Breast epithelium (tissue), 4 donors: ENCODE data around the gene PIGR. TPM values are rescaled to one million over a fixed set of nuclear protein-coding genes. Genes with fewer than 3 reads are reported as not detected.
A peak's percentile ranks its signal among the peaks of the same experiment; 100 is the strongest.
"Not testable (repeated sequence)": the region's sequence is repeated elsewhere in the genome, so short reads cannot be mapped to it uniquely, and the experiment has no call there.

Experiments used
- DNase-seq, 2 donors: peaks; one replicate each; pipeline ENCODE4 v3.0.0-alpha.2; 2019; ENCODE audit warnings: low spot score in 2 of 2
- H3K27ac ChIP-seq, 2 donors: fragments of 200-600 bp; sonication (generic) in 1 of 2; one replicate each; pipeline ENCODE4 v1.5.1; 2016 to 2019; ENCODE audit warnings: mild to moderate bottlenecking in 1 of 2
- H3K27me3 ChIP-seq, 2 donors: fragments of 200-600 bp; sonication (generic) in 1 of 2; one replicate each; pipeline versions ENCODE4 v1.5.1 to v1.6.0; 2017 to 2019; ENCODE audit warnings: control low read depth in 1 of 2, mild to moderate bottlenecking in 1 of 2
- H3K36me3 ChIP-seq: fragments of 200-600 bp; one replicate; pipeline ENCODE4 v1.5.1; 2019
- H3K4me1 ChIP-seq, 2 donors: fragments of 200-600 bp; sonication (generic); one replicate each; pipeline ENCODE4 v1.5.1; 2016 to 2019; ENCODE audit warnings: control low read depth in 1 of 2
- H3K4me3 ChIP-seq, 3 donors: fragments of 200-600 bp; sonication (generic); 1 replicate in 2 of 3; 2 replicates in 1 of 3; pipeline ENCODE4 v1.5.1; 2016 to 2019; ENCODE audit warnings: mild to moderate bottlenecking in 3 of 3, moderate library complexity in 2 of 3
- H3K9me3 ChIP-seq, 2 donors: fragments of 200-600 bp; sonication (generic) in 1 of 2; one replicate each; pipeline ENCODE4 v1.5.1; 2016 to 2019; ENCODE audit warnings: control low read depth in 1 of 2
- CTCF ChIP-seq, 3 donors: fragments of 450-650 bp; IDR thresholded peaks; one replicate each; pipeline ENCODE4 v1.5.1; 2016 to 2017; ENCODE audit warnings: antibody characterized with exemption in 3 of 3, mild to moderate bottlenecking in 3 of 3, moderate library complexity in 3 of 3
- POLR2A ChIP-seq: fragments of 450-650 bp; IDR thresholded peaks from one replicate; pipeline ENCODE4 v1.6.1; 2016; ENCODE audit warnings: antibody characterized with exemption, mild to moderate bottlenecking, moderate library complexity
- POLR2AphosphoS5 ChIP-seq, 3 donors: sonication (generic); formaldehyde crosslinking; IDR thresholded peaks; one replicate each; pipeline ENCODE4 v1.6.1; 2017; ENCODE audit warnings: antibody characterized with exemption in 3 of 3
- intact Hi-C: fragments of 100-400 bp; cut with DNase I; formaldehyde crosslinking; loops from one replicate; pipeline ENCODE4 v1.15.1; 2023; ENCODE audit warnings: low total_unique reads
- total RNA-seq, 3 donors: library from RNA; depleted of rRNA; stranded (reverse); fragments of >200 nt; gene quantifications; one replicate each; pipeline ENCODE4 v1.1.0, GENCODE V29; 2016

PIGR gene
- total RNA-seq, 3 donors from 2014 or later, result 0.16 to 205 (median 123) TPM

GRCh38 chr1:206930210-206930798 is 16.0 kb downstream of the PIGR start:
- Histone ChIP-seq H3K4me3 (no peak overlapping the region), H3K27me3 (no peaks in the 10 kb centered on the region), H3K9me3 (no peaks in the 10 kb centered on the region), H3K27ac (peak overlapping the region; percentile 12 to 26), H3K36me3 (no peaks in the 10 kb centered on the region), H3K4me1 (no peaks in the 10 kb centered on the region)
- intact Hi-C loops, result no loop called here
- TF ChIP-seq POLR2A (no peak), POLR2AphosphoS5 (IDR thresholded peaks at IDR 0.05) (no peak), CTCF (IDR thresholded peaks at IDR 0.05) (no peak)
- no peak for DNase-seq

- H3K4me3 ChIP-seq, result no peak overlapping the region
- no peaks in the 10 kb centered on the region for H3K27me3 ChIP-seq
- no peaks in the 10 kb centered on the region for H3K4me1 ChIP-seq
- H3K27ac ChIP-seq, result no peak overlapping the region
- no peaks in the 10 kb centered on the region for H3K36me3 ChIP-seq
- no peaks in the 10 kb centered on the region for H3K9me3 ChIP-seq
- intact Hi-C loops, result no loop called here
- DNase-seq, result no peak
- TF ChIP-seq CTCF (IDR thresholded peaks at IDR 0.05) (no peak), POLR2AphosphoS5 (IDR thresholded peaks at IDR 0.05) (no peak), POLR2A (no peak)
Observed at GRCh38 chr1:206929524-206929923, 16.7 kb downstream of the PIGR start.

- Histone ChIP-seq H3K27me3 (no peaks in the 10 kb centered on the region), H3K4me3 (no peak overlapping the region), H3K9me3 (no peaks in the 10 kb centered on the region), H3K27ac (no peak overlapping the region), H3K36me3 (no peaks in the 10 kb centered on the region), H3K4me1 (no peaks in the 10 kb centered on the region)
- no peak for DNase-seq
- intact Hi-C loops, result no loop called here
- TF ChIP-seq CTCF (IDR thresholded peaks at IDR 0.05), result no peak
- TF ChIP-seq POLR2AphosphoS5 (IDR thresholded peaks at IDR 0.05), result no peak
- no peak for TF ChIP-seq POLR2A
Observed at GRCh38 chr1:206926286-206926685, 20.0 kb downstream of the PIGR start.

- H3K4me1 ChIP-seq, result no peaks in the 10 kb centered on the region
- H3K4me3 ChIP-seq, result no peak overlapping the region
- H3K27me3 ChIP-seq, result no peaks in the 10 kb centered on the region
- H3K9me3 ChIP-seq, result no peaks in the 10 kb centered on the region
- no peak for DNase-seq
- no peaks in the 10 kb centered on the region for H3K36me3 ChIP-seq
- intact Hi-C loops, result no loop called here
- H3K27ac ChIP-seq, result no peak overlapping the region
- TF ChIP-seq POLR2A (no peak), POLR2AphosphoS5 (IDR thresholded peaks at IDR 0.05) (no peak), CTCF (IDR thresholded peaks at IDR 0.05) (no peak)
Observed at GRCh38 chr1:206925106-206925736, 21.0 kb downstream of the PIGR start.

- DNase-seq, result no peak
- H3K27ac ChIP-seq, result no peak overlapping the region
- H3K4me3 ChIP-seq, result no peak overlapping the region
- no peaks in the 10 kb centered on the region for H3K36me3 ChIP-seq
- TF ChIP-seq POLR2AphosphoS5 (IDR thresholded peaks at IDR 0.05) (no peak), CTCF (IDR thresholded peaks at IDR 0.05) (no peak), POLR2A (no peak)
- H3K9me3 ChIP-seq, result no peaks in the 10 kb centered on the region
- intact Hi-C loops, result no loop called here
- H3K27me3 ChIP-seq, result no peaks in the 10 kb centered on the region
- H3K4me1 ChIP-seq, result no peaks in the 10 kb centered on the region
Observed at GRCh38 chr1:206924592-206925105, 21.6 kb downstream of the PIGR start.

- H3K4me3 ChIP-seq, H3K9me3 ChIP-seq, H3K27me3 ChIP-seq, DNase-seq, H3K4me1 ChIP-seq, intact Hi-C loops, H3K27ac ChIP-seq, H3K36me3 ChIP-seq: not testable (repeated sequence)
Observed at GRCh38 chr1:206923961-206924557, 22.2 kb downstream of the PIGR start.
